DND-41 (cell line): ENCODE results near the gene XCR1.

ENCODE experiments used
- ATAC-seq: fragments of 200-7000 bp; cut with Tn5 transposase; 3 replicates; pipeline ENCODE4 v1.9.1; 2021; ENCODE audit warnings: low read depth; ENCODE audit not compliant: insufficient read depth
- DNase-seq: peaks from one replicate; pipeline ENCODE4 v3.0.0-alpha.2; 2020
- H2AFZ ChIP-seq: 2 replicates; pipeline ENCODE4 v1.6.0; 2012; ENCODE audit warnings: low read depth, low read length
- H3K27ac ChIP-seq: 2 replicates; pipeline ENCODE4 v1.5.1; 2012; ENCODE audit warnings: low read length, inconsistent platforms
- H3K27me3 ChIP-seq: fragments of 200-600 bp; sonication (generic); 2 replicates; pipeline ENCODE4 v1.6.0; 2012; ENCODE audit warnings: low read length, mild to moderate bottlenecking, inconsistent platforms; ENCODE audit not compliant: insufficient read depth, poor library complexity
- H3K36me3 ChIP-seq: 2 replicates; pipeline ENCODE4 v1.5.1; 2012; ENCODE audit warnings: low read length, inconsistent platforms; ENCODE audit not compliant: insufficient read depth
- H3K4me1 ChIP-seq: 2 replicates; pipeline ENCODE4 v1.5.1; 2012; ENCODE audit warnings: mild to moderate bottlenecking, low read length; ENCODE audit not compliant: insufficient read depth
- H3K4me2 ChIP-seq: 2 replicates; pipeline ENCODE4 v1.6.0; 2012; ENCODE audit warnings: mild to moderate bottlenecking, moderate library complexity, low read length, inconsistent platforms; ENCODE audit not compliant: insufficient read depth
- H3K4me3 ChIP-seq, 2 experiments: fragments of 200-600 bp in 1 of 2; shearing (Covaris generic) in 1 of 2; 2 replicates each; pipeline ENCODE4 v1.5.1; 2012 to 2016; ENCODE audit warnings: inconsistent platforms in 2 of 2, low read length in 2 of 2, mild to moderate bottlenecking in 2 of 2, low read depth in 1 of 2, moderate library complexity in 1 of 2
- H3K79me2 ChIP-seq: 2 replicates; pipeline ENCODE4 v1.6.0; 2012; ENCODE audit warnings: low read length, inconsistent platforms; ENCODE audit not compliant: insufficient read depth
- H3K9ac ChIP-seq: 2 replicates; pipeline ENCODE4 v1.6.0; 2012; ENCODE audit warnings: low read depth, mild to moderate bottlenecking, inconsistent platforms, low read length, moderate library complexity
- H3K9me3 ChIP-seq: 2 replicates; pipeline ENCODE4 v1.5.1; 2012; ENCODE audit warnings: low read length, moderate library complexity, mild to moderate bottlenecking, inconsistent platforms; ENCODE audit not compliant: insufficient read depth, severe bottlenecking
- H4K20me1 ChIP-seq: 2 replicates; pipeline ENCODE4 v1.6.0; 2012; ENCODE audit warnings: low read length; ENCODE audit not compliant: insufficient read depth
- CTCF ChIP-seq: IDR thresholded peaks from 2 replicates; pipeline ENCODE4 v1.5.1; 2012; ENCODE audit warnings: borderline replicate concordance, low read length, moderate library complexity, mild to moderate bottlenecking; ENCODE audit not compliant: poor library complexity, severe bottlenecking; ENCODE audit errors: extremely low read depth
- EZH2 ChIP-seq: IDR thresholded peaks from 3 replicates; pipeline ENCODE4 v1.6.1; 2012; ENCODE audit warnings: borderline replicate concordance, low read depth, mild to moderate bottlenecking, moderate library complexity, low read length, inconsistent platforms; ENCODE audit not compliant: severe bottlenecking

The XCR1 gene

GRCh38 chr3:45972534-45973402, 54.5 kb downstream of the XCR1 start:
- DNase-seq = peak; percentile 44
- Histone ChIP-seq H4K20me1 (no peaks in the 10 kb centered on the region), H3K4me1 (peaks cover 57% of the 10 kb centered on the region), H3K4me3 (no peak overlapping the region), H3K79me2 (peaks cover 37% of the 10 kb centered on the region), H3K9ac (no peak overlapping the region; the same call in 1 of the 2 replicates), H3K27me3 (no peaks in the 10 kb centered on the region), H2AFZ (no peak overlapping the region), H3K9me3 (no peaks in the 10 kb centered on the region), H3K36me3 (peaks cover 81% of the 10 kb centered on the region), H3K4me2 (no peak overlapping the region), H3K27ac (peak overlapping the region; percentile 97)
- ATAC-seq = no peak; the same call in 2 of the 3 replicates
- TF ChIP-seq CTCF = no peak
- TF ChIP-seq EZH2 = no peak

- Histone ChIP-seq H2AFZ (no peak overlapping the region), H3K4me1 (peaks cover 29% of the 10 kb centered on the region), H3K36me3 (peaks cover 97% of the 10 kb centered on the region), H3K4me3 (no peak overlapping the region), H3K27me3 (no peaks in the 10 kb centered on the region), H4K20me1 (peaks cover 9% of the 10 kb centered on the region; the same call in 1 of the 2 replicates), H3K79me2 (peaks cover 34% of the 10 kb centered on the region), H3K9ac (no peak overlapping the region), H3K27ac (peak overlapping the region; percentile 5; the same call in 1 of the 2 replicates), H3K4me2 (no peak overlapping the region), H3K9me3 (no peaks in the 10 kb centered on the region)
- no peak for ATAC-seq
- no peak for DNase-seq
- no peak for TF ChIP-seq EZH2
- no peak for TF ChIP-seq CTCF
These were observed 57.3 kb downstream of the XCR1 start for GRCh38 chr3:45969953-45970352.

GRCh38 chr3:45969116-45969515, 58.2 kb downstream of the XCR1 start:
- no peak overlapping the region for H2AFZ ChIP-seq
- H3K9ac ChIP-seq = no peak overlapping the region
- H3K4me3 ChIP-seq = no peak overlapping the region
- H3K4me1 ChIP-seq = peaks cover 21% of the 10 kb centered on the region
- peaks cover 9% of the 10 kb centered on the region; the same call in 1 of the 2 replicates for H4K20me1 ChIP-seq
- no peak for ATAC-seq
- no peaks in the 10 kb centered on the region for H3K9me3 ChIP-seq
- no peaks in the 10 kb centered on the region for H3K27me3 ChIP-seq
- no peak for DNase-seq
- no peak overlapping the region; the same call in 1 of the 2 replicates for H3K27ac ChIP-seq
- H3K4me2 ChIP-seq = no peak overlapping the region
- TF ChIP-seq CTCF = no peak
- no peak for TF ChIP-seq EZH2
- peaks cover 97% of the 10 kb centered on the region for H3K36me3 ChIP-seq
- H3K79me2 ChIP-seq = peaks cover 26% of the 10 kb centered on the region
